Activated T-cell treated with anti-CD3 and anti-CD28 coated beads, Interleukin-2, amount 50 U/mL, for 4 hours (primary cell): Measurements from ENCODE around the gene PDE4B. TPM values are rescaled to one million over a fixed set of nuclear protein-coding genes. Genes with fewer than 3 reads are reported as not detected.

Source experiments
- ATAC-seq, 2 donors: fragments of 200-7000 bp; cut with Tn5 transposase; one replicate each; pipeline ENCODE4 v1.10.0; 2021
- DNase-seq: peaks from one replicate; pipeline ENCODE4 v3.0.0-alpha.2; 2020
- H3K27me3 Mint-ChIP-seq: one replicate; pipeline ENCODE4 v1.8.0; 2021; ENCODE audit warnings: low read depth, mixed read lengths
- H3K36me3 Mint-ChIP-seq: one replicate; pipeline ENCODE4 v1.8.0; 2022; ENCODE audit warnings: mixed read lengths; ENCODE audit not compliant: insufficient read depth
- H3K4me1 Mint-ChIP-seq: one replicate; pipeline ENCODE4 v1.8.0; 2021; ENCODE audit warnings: low read depth, mixed read lengths
- H3K4me3 Mint-ChIP-seq: one replicate; pipeline ENCODE4 v1.8.0; 2021; ENCODE audit warnings: mild to moderate bottlenecking, moderate library complexity, mixed read lengths
- H3K9me3 Mint-ChIP-seq: one replicate; pipeline ENCODE4 v1.8.0; 2021; ENCODE audit warnings: mixed read lengths
- total RNA-seq, 3 donors: library from RNA; stranded (reverse); gene quantifications; one replicate each; pipeline ENCODE4 v1.2.1, GENCODE V29; 2021

The PDE4B gene
- total RNA-seq, 3 donors from 2014 or later: 18.8 to 31.5 (median 20.8) TPM

DNA sequence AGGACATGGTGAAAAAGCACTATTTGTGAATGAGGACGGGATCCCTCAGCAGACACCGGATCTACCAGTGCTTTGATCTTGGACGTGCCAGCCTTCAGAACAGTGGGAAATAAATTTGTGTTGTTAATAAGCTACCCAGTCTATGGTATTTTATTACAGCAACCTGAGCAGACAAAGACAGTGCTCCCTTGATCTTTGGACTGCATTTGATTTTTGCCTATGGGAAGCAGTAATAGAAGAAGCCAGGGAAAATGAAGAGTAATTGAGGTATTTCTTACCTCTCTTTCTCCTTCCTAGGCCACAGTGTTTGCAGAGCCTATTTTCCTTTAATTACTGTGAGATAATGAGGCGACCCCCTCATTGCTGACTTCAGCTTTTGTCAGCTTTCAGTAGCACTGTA, 87.9 kb downstream of the PDE4B start:
- DNase-seq (no peak), ATAC-seq (no peak)
- Mint-ChIP-seq H3K4me1 (no peaks in the 10 kb centered on the region), H3K9me3 (no peaks in the 10 kb centered on the region), H3K27me3 (no peaks in the 10 kb centered on the region), H3K36me3 (no peaks in the 10 kb centered on the region), H3K4me3 (no peak overlapping the region)

DNA sequence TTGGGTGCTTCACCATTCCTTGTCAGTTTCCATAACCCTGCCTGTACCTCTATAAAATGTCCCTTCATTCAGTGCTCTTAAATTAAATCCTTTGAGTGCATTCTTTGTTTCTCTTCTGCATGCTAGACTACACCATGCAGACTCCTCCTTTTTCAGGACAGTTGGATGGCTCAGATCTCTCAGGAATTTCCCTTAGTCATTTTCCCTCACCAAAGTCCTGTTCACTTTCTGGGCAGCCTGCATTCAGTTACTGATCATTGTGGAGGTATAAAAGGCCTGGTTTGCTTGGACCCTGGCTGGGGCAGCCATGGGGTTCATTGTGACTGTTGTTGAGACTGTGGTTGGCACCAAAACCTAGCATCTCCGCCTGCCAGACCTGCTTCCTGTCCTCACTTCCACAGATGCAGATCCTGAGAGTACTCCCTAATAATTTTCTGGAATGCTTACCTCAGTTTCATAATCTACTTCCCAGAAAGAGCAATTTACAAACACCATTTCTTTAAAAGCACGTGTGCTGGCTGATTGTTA, 88.4 kb downstream of the PDE4B start:
- DNase-seq (no peak), ATAC-seq (no peak)
- Mint-ChIP-seq H3K9me3 (no peaks in the 10 kb centered on the region), H3K36me3 (no peaks in the 10 kb centered on the region), H3K4me1 (no peaks in the 10 kb centered on the region), H3K4me3 (no peak overlapping the region), H3K27me3 (no peaks in the 10 kb centered on the region)

DNA sequence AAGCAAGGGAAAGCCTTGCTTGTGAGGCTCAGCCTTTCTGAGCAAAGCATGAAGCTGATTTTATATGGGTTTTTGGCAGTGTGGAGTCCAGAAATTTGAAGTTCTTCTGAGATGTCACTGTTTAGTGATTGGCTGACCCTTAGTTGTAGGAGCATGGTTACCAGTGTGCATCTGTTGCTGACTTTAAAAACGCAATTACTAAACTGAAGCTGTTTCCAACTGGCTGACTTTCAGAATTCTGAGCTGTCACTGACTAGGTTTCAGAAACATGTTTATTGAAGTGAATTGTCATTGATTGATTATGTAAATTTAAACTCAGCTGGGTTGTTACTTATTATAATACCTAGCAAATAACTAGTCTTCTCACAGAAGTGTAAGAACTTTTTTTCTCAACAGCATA, 89.4 kb downstream of the PDE4B start:
- no peaks in the 10 kb centered on the region for H3K4me1 Mint-ChIP-seq

DNA sequence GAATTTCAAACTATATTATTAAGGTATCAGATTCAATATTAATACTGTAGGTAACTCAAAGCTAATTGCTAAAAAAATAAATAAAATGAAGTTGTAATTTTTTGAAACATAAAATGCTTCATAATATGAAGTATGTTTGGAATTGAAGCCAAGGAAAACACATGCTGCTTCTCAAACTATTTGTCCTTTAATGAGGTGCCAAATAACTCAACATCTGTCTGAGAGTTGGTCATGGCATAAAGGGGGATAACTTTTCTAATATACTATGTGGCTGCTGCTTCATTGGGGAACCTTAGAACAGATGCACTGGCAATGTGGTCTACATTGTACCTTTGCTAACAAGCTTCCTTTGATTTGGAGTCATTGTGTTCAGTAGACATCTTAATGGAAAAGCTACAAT, 96.7 kb downstream of the PDE4B start:
- DNase-seq: no peak
- no peak overlapping the region for H3K4me3 Mint-ChIP-seq
- H3K9me3 Mint-ChIP-seq: no peaks in the 10 kb centered on the region
- H3K27me3 Mint-ChIP-seq: peaks cover 14% of the 10 kb centered on the region
- ATAC-seq: no peak
- H3K36me3 Mint-ChIP-seq: no peaks in the 10 kb centered on the region
- H3K4me1 Mint-ChIP-seq: no peaks in the 10 kb centered on the region

More for the DNA sequence above, 89.4 kb downstream of the PDE4B start:
- ATAC-seq: no peak
- Mint-ChIP-seq H3K4me3 (no peak overlapping the region), H3K9me3 (no peaks in the 10 kb centered on the region), H3K36me3 (no peaks in the 10 kb centered on the region), H3K27me3 (no peaks in the 10 kb centered on the region)
- DNase-seq: no peak

DNA sequence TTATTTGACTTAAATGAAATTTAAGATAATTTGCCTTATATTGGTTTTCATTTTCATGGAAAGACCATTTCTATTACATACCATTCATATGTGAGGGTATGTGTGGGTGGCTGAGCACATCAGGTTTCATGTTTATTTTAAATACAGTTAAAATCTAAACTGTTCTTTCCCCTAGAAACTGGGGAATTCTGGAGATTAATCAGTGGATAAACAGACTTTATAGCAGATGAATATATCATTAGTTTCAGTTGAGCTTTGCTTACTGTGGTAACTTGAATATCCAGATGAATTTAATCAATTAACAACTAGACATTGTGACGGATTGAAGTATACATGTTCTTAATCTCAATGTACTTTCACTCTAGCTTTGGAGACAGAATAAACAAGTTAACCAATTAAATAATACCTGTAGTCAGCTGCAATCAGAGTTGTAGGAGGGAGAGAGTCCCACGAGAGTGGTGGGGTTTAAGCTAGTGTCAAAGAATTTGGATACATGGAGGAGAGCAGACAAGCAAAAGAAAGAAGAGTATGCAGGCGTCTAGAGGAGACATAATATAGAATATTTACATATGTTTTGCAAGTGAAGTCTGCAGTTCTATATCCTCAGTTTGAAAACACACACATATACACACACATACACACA, 97.6 kb downstream of the PDE4B start:
- Mint-ChIP-seq H3K9me3 (no peaks in the 10 kb centered on the region), H3K4me1 (no peaks in the 10 kb centered on the region), H3K4me3 (no peak overlapping the region), H3K27me3 (peaks cover 14% of the 10 kb centered on the region), H3K36me3 (no peaks in the 10 kb centered on the region)
- DNase-seq (no peak), ATAC-seq (no peak)

DNA sequence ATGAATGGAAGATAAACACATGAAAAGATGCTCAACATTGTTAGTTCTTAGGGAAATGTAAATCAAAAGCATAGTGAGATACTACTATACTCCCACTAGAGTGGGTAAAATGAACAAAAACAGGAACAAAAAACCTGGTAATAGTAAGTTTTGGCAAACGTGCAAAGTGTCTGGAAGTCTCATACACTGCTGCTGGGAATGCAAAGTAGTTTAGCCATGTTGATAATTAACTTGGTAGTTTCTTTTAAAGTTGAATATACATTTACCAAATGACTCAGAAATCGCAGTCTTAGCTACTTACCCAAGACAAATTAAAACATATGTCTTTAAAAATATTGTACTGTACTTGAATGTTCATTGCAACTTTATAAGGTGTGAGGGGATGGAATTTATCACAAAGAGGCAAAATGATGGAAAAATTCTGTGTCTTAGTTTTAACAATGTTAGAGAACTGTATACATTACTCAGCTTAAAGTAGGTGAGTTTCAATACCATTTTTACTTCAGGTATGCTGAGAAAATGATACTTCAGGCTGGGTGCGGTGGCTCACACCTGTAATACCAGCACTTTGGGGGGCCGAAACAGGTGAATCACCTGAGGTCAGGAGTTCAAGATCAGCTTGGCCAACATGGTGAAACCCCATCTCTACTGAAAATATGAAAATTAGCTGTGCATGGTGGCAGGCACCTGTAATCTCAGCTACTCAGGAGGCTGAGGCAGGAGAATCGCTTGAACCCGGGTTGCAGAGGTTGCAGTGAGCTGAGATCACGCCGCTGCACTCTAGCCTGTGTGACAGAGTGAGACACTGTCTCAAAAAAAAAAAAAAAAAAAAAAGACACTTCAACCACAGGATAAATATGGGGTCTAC, 102.3 kb downstream of the PDE4B start:
- no peak for DNase-seq
- peaks cover 13% of the 10 kb centered on the region for H3K27me3 Mint-ChIP-seq
- ATAC-seq: no peak
- H3K9me3 Mint-ChIP-seq: peaks cover 15% of the 10 kb centered on the region
- H3K36me3 Mint-ChIP-seq: no peaks in the 10 kb centered on the region
- H3K4me1 Mint-ChIP-seq: no peaks in the 10 kb centered on the region
- H3K4me3 Mint-ChIP-seq: no peak overlapping the region

DNA sequence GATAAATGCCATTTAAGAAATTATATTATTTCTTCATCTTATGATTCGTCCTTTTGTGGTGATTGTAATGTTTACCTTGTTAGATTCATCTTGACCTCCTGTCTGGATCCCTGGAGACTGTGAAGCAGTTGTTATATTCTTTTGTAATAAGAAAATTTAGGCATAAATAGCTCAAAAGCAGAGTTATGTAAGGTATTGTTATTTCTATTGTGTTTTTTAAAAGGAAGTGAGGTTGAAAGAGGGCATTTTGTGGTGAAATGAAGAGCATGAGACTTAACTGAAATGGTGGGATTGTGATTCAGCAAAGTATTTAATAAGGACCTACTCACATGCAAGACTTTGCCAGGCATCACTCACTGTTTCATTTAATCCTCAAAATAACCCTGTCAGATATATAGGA, 104.0 kb downstream of the PDE4B start:
- H3K4me3 Mint-ChIP-seq: no peak overlapping the region
- ATAC-seq (no peak), DNase-seq (no peak)
- H3K27me3 Mint-ChIP-seq: peaks cover 6% of the 10 kb centered on the region
- no peaks in the 10 kb centered on the region for H3K36me3 Mint-ChIP-seq
- H3K4me1 Mint-ChIP-seq: no peaks in the 10 kb centered on the region
- H3K9me3 Mint-ChIP-seq: peaks cover 15% of the 10 kb centered on the region

DNA sequence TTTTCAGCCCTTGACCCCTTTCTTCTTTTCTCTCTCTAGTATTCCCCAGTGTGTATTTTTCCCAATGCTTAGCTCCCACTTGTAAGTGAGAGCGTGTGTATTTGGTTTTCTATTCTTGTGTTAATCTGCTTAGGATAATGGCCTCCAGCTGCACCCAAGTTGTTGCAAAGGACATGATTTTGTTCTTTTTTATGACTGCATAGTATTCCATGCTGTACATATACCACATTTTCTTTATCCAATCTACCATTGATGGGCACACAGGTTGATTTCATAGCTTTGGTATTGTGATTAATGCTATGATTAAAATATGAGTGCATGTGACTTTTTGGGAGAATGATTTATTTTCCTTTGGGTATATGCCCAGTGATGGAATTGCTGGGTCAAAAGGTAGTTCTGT, 104.8 kb downstream of the PDE4B start:
- no peak overlapping the region for H3K4me3 Mint-ChIP-seq
- no peaks in the 10 kb centered on the region for H3K4me1 Mint-ChIP-seq
- H3K9me3 Mint-ChIP-seq: peaks cover 15% of the 10 kb centered on the region
- ATAC-seq: no peak
- no peak for DNase-seq
- peaks cover 7% of the 10 kb centered on the region for H3K27me3 Mint-ChIP-seq
- H3K36me3 Mint-ChIP-seq: no peaks in the 10 kb centered on the region

DNA sequence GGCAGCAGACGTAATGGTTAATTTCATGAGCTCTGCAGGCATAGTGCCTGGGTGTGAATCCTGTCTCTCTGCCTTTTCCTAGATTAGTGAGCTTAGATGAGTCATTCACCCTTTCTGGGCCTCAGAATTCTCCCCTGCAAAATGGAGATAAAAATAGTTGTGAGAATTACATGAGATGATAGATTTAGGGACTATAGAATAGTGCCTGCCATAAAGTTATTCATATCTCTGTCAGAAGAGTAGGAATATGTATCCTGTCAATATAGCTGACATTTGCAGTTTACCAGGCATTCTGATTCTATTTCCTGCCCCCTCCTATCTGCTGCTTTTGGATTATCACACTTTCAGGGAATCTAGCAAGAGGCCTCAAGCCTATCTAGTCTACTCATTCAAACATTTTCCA, 112.0 kb downstream of the PDE4B start:
- no peaks in the 10 kb centered on the region for H3K4me1 Mint-ChIP-seq
- no peak overlapping the region for H3K4me3 Mint-ChIP-seq
- H3K9me3 Mint-ChIP-seq: no peaks in the 10 kb centered on the region
- DNase-seq (no peak), ATAC-seq (no peak)
- H3K36me3 Mint-ChIP-seq: no peaks in the 10 kb centered on the region
- peaks cover 9% of the 10 kb centered on the region for H3K27me3 Mint-ChIP-seq

DNA sequence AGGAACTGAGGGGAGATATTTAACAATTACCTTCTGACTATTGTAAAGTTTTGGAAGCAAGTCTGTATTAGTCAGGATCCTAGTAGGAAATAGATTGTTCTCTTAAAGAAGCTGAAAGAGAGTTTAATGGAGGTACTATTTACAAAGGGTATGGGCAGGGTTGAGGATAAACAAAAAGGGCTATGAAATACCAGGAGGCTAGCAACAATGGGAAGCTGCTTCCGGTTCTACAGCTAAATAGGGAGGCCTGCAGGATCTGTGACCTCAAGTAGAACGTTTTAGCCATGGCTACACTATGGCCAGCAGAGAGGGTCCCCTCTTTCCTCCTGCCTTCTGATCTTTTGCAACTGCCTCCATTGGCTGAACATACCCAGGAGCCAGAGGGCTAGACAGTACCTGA, 117.7 kb downstream of the PDE4B start:
- no peaks in the 10 kb centered on the region for H3K36me3 Mint-ChIP-seq
- no peaks in the 10 kb centered on the region for H3K9me3 Mint-ChIP-seq
- H3K4me1 Mint-ChIP-seq: no peaks in the 10 kb centered on the region
- peaks cover 3% of the 10 kb centered on the region for H3K27me3 Mint-ChIP-seq
- DNase-seq: no peak
- H3K4me3 Mint-ChIP-seq: no peak overlapping the region
- no peak for ATAC-seq

DNA sequence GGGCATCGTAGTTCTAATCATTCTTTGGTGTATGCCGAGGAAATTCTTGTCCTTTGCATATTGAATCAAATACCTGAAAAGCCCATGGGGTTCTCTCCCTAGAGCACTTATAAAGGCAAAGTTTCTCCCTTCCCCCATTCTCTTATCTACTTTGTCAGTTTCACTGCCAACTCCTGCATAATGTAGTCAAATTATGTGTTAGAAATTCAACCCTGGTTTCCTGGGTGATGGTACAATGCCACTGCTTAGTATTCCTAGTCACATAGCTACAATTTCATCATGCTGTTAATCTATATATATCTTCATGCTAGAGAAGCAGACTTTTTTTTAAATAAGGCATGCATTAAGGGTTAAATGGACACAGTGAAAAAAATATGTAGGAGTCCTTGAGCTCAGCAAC, 119.0 kb downstream of the PDE4B start:
- Mint-ChIP-seq H3K4me1 (no peaks in the 10 kb centered on the region), H3K4me3 (no peak overlapping the region), H3K36me3 (no peaks in the 10 kb centered on the region), H3K9me3 (no peaks in the 10 kb centered on the region), H3K27me3 (peaks cover 3% of the 10 kb centered on the region)
- no peak for DNase-seq
- no peak for ATAC-seq

DNA sequence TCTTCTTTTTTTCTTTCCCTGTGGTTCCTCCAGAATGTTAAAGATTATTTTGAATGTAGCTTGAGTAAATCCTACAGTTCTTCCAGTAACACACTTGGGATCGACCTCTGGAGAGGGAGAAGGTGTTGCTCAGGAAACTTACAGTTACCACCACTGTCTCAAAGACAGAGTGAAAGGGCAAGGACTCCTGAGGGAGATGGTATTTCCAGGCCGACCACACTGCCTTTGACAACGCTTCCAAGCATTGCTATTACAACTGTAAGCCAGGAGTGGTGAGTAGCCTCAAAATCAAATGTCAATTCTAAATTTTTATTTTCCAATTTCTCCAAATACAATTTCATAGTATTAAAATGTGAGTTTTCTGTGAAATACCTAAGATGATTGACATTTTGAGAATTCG, 125.9 kb downstream of the PDE4B start:
- Mint-ChIP-seq H3K9me3 (no peaks in the 10 kb centered on the region), H3K4me3 (no peak overlapping the region), H3K4me1 (no peaks in the 10 kb centered on the region), H3K27me3 (no peaks in the 10 kb centered on the region), H3K36me3 (no peaks in the 10 kb centered on the region)
- no peak for DNase-seq
- no peak for ATAC-seq

DNA sequence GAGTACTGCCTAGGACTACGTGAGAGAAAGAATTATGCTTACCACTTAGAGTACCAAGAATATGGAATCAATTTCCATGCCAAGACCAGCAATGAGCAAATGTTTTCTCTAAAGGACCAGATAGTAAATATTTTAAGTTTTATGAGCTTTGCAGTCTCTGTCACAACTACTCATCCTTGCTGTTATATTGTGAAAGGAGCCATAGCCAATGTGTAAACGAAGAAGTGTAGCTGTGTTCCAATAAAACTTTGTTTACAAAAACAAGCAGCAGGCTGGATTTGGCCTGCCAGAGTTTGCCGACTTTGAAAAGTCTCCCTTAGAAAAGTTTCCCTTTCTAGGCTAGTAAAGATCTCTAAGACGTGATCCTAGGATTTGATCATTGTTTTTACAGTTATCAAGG, 128.8 kb downstream of the PDE4B start:
- no peak for ATAC-seq
- Mint-ChIP-seq H3K9me3 (no peaks in the 10 kb centered on the region), H3K4me3 (no peak overlapping the region), H3K4me1 (no peaks in the 10 kb centered on the region), H3K36me3 (no peaks in the 10 kb centered on the region), H3K27me3 (peaks cover 4% of the 10 kb centered on the region)
- DNase-seq: no peak

DNA sequence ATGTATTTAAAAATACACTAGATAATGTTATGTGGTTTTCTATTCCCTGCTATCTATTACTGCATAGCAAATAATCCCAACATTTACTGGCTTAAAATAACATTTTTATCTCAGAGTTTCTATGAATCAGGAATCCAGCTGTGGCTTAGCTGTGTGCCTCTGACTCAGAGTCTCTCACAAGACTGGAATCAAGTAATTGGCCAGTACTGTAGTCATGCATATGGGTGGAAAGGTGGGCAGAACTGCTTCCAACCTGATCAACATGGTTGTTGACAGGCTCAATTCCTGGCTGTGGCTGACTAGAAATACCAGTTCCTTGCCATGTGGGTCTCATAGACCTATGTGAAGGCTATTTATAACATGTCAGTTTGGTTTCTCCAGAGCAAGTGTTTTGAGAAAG, 131.8 kb downstream of the PDE4B start:
- Mint-ChIP-seq H3K27me3 (peaks cover 6% of the 10 kb centered on the region), H3K4me1 (no peaks in the 10 kb centered on the region)
- no peak for DNase-seq

DNA sequence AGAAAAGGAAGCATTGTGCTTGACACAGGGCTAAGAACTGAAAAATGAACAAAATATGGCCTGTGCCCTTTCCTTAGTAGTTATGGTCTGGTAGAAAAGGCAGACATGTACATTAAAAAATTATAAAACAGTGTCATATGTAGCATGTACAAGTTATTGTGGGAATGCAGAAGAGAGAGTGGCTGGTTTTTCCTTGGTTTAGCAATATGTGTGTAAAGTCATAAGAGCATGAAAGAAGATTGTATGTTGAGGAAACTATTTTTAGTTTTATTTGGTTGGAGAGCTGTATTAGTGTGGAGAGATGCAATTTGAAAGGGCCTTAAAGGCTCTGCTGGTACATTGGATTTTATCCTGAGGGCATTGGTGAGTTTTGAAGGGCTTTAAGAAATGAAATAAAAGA, 145.8 kb downstream of the PDE4B start:
- ATAC-seq (no peak), DNase-seq (no peak)
- Mint-ChIP-seq H3K4me3 (no peak overlapping the region), H3K27me3 (peaks cover 7% of the 10 kb centered on the region), H3K9me3 (no peaks in the 10 kb centered on the region), H3K36me3 (no peaks in the 10 kb centered on the region), H3K4me1 (no peaks in the 10 kb centered on the region)

More for the DNA sequence above, 131.8 kb downstream of the PDE4B start:
- Mint-ChIP-seq H3K4me3 (no peak overlapping the region), H3K9me3 (no peaks in the 10 kb centered on the region), H3K36me3 (no peaks in the 10 kb centered on the region)
- no peak for ATAC-seq
